ENCODE data around the gene SDHD. TPM values are rescaled to one million over a fixed set of nuclear protein-coding genes. Genes with fewer than 3 reads are reported as not detected.
A peak's percentile ranks its signal among the peaks of the same experiment; 100 is the strongest.

Gene SDHD
- total and polyA plus RNA-seq, 9 of the 15 experiments (the other 6 are each of a cell fraction or from before 2014, with no cell fraction given), result 150 to 1,225 (median 215) TPM

DNA sequence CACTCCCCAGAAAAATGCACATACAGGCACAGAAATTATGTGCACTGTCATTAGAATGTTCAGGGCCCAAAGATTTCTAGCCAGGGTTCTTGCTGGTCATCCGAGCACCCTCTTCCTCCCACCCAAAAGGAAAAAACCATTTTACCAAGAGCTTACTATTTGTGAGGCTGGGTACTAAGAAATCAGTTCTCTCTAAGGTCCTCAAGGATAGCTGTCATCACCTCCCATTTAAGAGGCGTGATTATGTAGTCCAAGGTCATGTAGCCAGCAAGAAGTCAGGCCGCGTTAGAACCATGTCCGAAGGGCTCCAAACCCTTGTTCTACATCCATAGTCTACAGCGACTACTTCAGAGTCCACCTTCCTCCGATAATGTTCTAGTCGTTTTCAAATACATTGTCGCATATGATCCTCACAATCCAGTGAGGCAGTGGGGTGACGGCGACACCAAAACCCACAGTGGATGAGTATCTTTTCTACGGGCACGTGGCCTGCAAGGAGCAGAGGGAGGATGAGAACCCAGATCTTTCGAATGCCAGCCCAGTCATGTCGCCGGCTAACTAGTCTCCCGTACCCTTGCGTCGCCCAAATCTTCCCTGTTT, 751 bp upstream of the SDHD start (continued):
- TF ChIP-seq ZNF639 (CRISPR knock-in tag; conservative IDR thresholded peaks at IDR 0.05 in 1 of 2, IDR thresholded peaks at IDR 0.05 in 1 of 2) (no peak), HINFP (tag; conservative IDR thresholded peaks at IDR 0.05; ENCODE audit: low read depth) (peak; percentile 95), ZNF143 (CRISPR knock-in tag; IDR thresholded peaks at IDR 0.05) (no peak), PHTF2 (CRISPR knock-in tag; IDR thresholded peaks at IDR 0.05) (peak; percentile 23; the same call in 1 of the 2 replicates), KLF16 (IDR thresholded peaks at IDR 0.05) (no peak), FOXK1 (CRISPR knock-in tag; IDR thresholded peaks at IDR 0.05; ENCODE audit: borderline replicate concordance) (no peak), TEAD4 (IDR thresholded peaks at IDR 0.05; ENCODE audit: low read length) (0 out of 2 replicates have a peak, but pooled peaks have one; percentile 3), TEAD4 (CRISPR knock-in tag; IDR thresholded peaks at IDR 0.05; ENCODE audit: borderline replicate concordance) (no peak), HDAC2 (IDR thresholded peaks at IDR 0.05) (no peak), LARP7 (IDR thresholded peaks at IDR 0.05) (no peak), ZNF134 (CRISPR knock-in tag; conservative IDR thresholded peaks at IDR 0.05) (no peak), ZMIZ1 (IDR thresholded peaks at IDR 0.05; ENCODE audit: low read depth in 2 of 2, low read length in 2 of 2) (no peak), TEAD1 (CRISPR knock-in tag; IDR thresholded peaks at IDR 0.05) (0 out of 4 replicates have a peak, but pooled peaks of 1 of the 2 experiments have one; percentile 18), RCOR1 (IDR thresholded peaks at IDR 0.05; ENCODE audit: borderline replicate concordance in 1 of 2, low read depth in 2 of 2, low read length in 2 of 2) (no peak)
- TF ChIP-seq, protein P1, sequence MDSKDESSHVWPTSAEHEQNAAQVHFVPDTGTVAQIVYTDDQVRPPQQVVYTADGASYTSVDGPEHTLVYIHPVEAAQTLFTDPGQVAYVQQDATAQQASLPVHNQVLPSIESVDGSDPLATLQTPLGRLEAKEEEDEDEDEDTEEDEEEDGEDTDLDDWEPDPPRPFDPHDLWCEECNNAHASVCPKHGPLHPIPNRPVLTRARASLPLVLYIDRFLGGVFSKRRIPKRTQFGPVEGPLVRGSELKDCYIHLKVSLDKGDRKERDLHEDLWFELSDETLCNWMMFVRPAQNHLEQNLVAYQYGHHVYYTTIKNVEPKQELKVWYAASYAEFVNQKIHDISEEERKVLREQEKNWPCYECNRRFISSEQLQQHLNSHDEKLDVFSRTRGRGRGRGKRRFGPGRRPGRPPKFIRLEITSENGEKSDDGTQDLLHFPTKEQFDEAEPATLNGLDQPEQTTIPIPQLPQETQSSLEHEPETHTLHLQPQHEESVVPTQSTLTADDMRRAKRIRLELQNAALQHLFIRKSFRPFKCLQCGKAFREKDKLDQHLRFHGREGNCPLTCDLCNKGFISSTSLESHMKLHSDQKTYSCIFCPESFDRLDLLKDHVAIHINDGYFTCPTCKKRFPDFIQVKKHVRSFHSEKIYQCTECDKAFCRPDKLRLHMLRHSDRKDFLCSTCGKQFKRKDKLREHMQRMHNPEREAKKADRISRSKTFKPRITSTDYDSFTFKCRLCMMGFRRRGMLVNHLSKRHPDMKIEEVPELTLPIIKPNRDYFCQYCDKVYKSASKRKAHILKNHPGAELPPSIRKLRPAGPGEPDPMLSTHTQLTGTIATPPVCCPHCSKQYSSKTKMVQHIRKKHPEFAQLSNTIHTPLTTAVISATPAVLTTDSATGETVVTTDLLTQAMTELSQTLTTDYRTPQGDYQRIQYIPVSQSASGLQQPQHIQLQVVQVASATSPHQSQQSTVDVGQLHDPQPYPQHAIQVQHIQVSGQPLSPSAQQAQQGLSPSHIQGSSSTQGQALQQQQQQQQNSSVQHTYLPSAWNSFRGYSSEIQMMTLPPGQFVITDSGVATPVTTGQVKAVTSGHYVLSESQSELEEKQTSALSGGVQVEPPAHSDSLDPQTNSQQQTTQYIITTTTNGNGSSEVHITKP (IDR thresholded peaks at IDR 0.05; ENCODE audit: partially characterized antibody), result no peak

All from K562 (cell line).